H1 (cell line): ENCODE measurements around the gene MFNG. TPM values are rescaled to one million over a fixed set of nuclear protein-coding genes. Genes with fewer than 3 reads are reported as not detected.

Source experiments
- CHD7 ChIP-seq: fragments of 300-600 bp; sonication (generic); IDR thresholded peaks from 2 replicates; pipeline ENCODE4 v1.7.1; 2012; ENCODE audit warnings: low read length, moderate library complexity, mild to moderate bottlenecking, inconsistent platforms; ENCODE audit not compliant: insufficient replicate concordance
- MAX ChIP-seq: IDR thresholded peaks from 2 replicates; pipeline ENCODE4 v1.6.1; 2012; ENCODE audit warnings: inconsistent platforms
- RAD21 ChIP-seq, 2 experiments: IDR thresholded peaks in 1 of 2; conservative IDR thresholded peaks in 1 of 2; 2 replicates each; pipeline ENCODE4 v1.6.1; 2011; ENCODE audit warnings: low read depth in 2 of 2, low read length in 2 of 2, improper control_type of control experiment in 1 of 2, inconsistent platforms in 1 of 2, mild to moderate bottlenecking in 1 of 2, moderate library complexity in 1 of 2
- SIN3A ChIP-seq, 2 experiments: IDR thresholded peaks in 1 of 2; conservative IDR thresholded peaks in 1 of 2; 2 replicates each; pipeline ENCODE4 v1.6.1; 2011 to 2012; ENCODE audit warnings: low read length in 2 of 2, improper control_type of control experiment in 1 of 2, low read depth in 1 of 2, mild to moderate bottlenecking in 1 of 2
- SP4 ChIP-seq: IDR thresholded peaks from 2 replicates; pipeline ENCODE4 v1.6.1; 2012; ENCODE audit warnings: low read length, inconsistent platforms
- YY1 ChIP-seq: IDR thresholded peaks from 2 replicates; pipeline ENCODE4 v1.6.1; 2011; ENCODE audit warnings: low read depth, mild to moderate bottlenecking, low read length
- polyA plus RNA-seq, 7 experiments: library from polyadenylated mRNA; depleted of rRNA in 3 of 7; stranded (reverse) in 5 of 7; unstranded in 2 of 7; fragments of >200 nt in 5 of 7; fragments of 200-250 nt in 2 of 7; gene quantifications; 1 replicate in 5 of 7; 2 replicates in 1 of 7; 4 replicates in 1 of 7; pipeline versions ENCODE4 v1.2.1 to v1.2.3, GENCODE V29; 2011 to 2013; ENCODE audit warnings: missing spikeins in 2 of 7, mixed read lengths in 2 of 7
- total RNA-seq: library from RNA; stranded (reverse); fragmentation: NEBNext Ultra II Directional; extraction: Animal tissue kit (Norgen Biotek cat#: 25700); gene quantifications from 2 replicates; pipeline ENCODE4 v1.2.1, GENCODE V29; 2021

MFNG gene
- total and polyA plus RNA-seq, 2 of the 8 experiments (the other 6 are each of a cell fraction or from before 2014, with no cell fraction given): 1.7 to 5.5 TPM

- TF ChIP-seq CHD7 (no peak), MAX (peak; percentile 75), SP4 (no peak), RAD21 (IDR thresholded peaks at IDR 0.05 in 1 of 2, conservative IDR thresholded peaks at IDR 0.05 in 1 of 2; ENCODE audit: low read depth in 2 of 2, low read length in 2 of 2) (peak; percentile 80 to 84), YY1 (peak; percentile 45; the same call in 1 of the 2 replicates), SIN3A (conservative IDR thresholded peaks at IDR 0.05 in 1 of 2, IDR thresholded peaks at IDR 0.05 in 1 of 2; ENCODE audit: low read depth in 1 of 2, low read length in 2 of 2) (0 out of 4 replicates have a peak, but pooled peaks of 1 of the 2 experiments have one; percentile 44)
Observed at GRCh38 chr22:37428649-37429586, 57.3 kb downstream of the MFNG start (continued).
